A549 (cell line): Measurements from ENCODE around the gene CFAP99. TPM values are rescaled to one million over a fixed set of nuclear protein-coding genes. Genes with fewer than 3 reads are reported as not detected.

ENCODE experiments used
- ATAC-seq, 2 experiments: fragments of 200-7000 bp in 1 of 2; fragments of >200 bp in 1 of 2; cut with Nextera tagmentation in 1 of 2; cut with Tn5 transposase in 1 of 2; 3 replicates each; pipeline versions ENCODE4 v1.8.0 to v1.9.1; 2018 to 2020; ENCODE audit warnings: mild to moderate bottlenecking in 1 of 2, moderate library complexity in 1 of 2
- CTCF ChIA-PET: fragments of 300-600 bp; sonication (Branson Sonifier 250); formaldehyde crosslinking; extraction: SDS; loops from one replicate; lab custom pipeline; 2021; ENCODE audit warnings: antibody characterized with exemption, inconsistent platforms; lab: Yijun Ruan, JAX
- POLR2A ChIA-PET: fragments of 350-600 bp; formaldehyde crosslinking; extraction: SDS; loops from one replicate; lab custom pipeline; 2021; ENCODE audit warnings: antibody characterized with exemption, inconsistent platforms; lab: Yijun Ruan, JAX
- DNase-seq, 2 experiments: peaks; one replicate each; pipeline versions ENCODE4 v3.0.0 to v3.0.0-alpha.2; 2011 to 2016; ENCODE audit warnings: low read depth in 1 of 2, low spot score in 1 of 2
- FAIRE-seq: peaks from 2 replicates; lab custom pipeline; 2011; peaks lifted over from hg19 to GRCh38; lab: Jason Lieb, UNC
- H3K27ac ChIP-seq, 2 experiments: fragments of >200 bp; sonication (Bioruptor Twin); formaldehyde crosslinking; 3 replicates each; pipeline ENCODE4 v1.5.1; 2016 to 2017
- H3K4me1 ChIP-seq: fragments of >200 bp; sonication (Bioruptor Twin); formaldehyde crosslinking; 3 replicates; pipeline ENCODE4 v1.6.1; 2016
- H3K4me2 ChIP-seq: fragments of >200 bp; sonication (Bioruptor Twin); formaldehyde crosslinking; 3 replicates; pipeline ENCODE4 v1.6.1; 2016
- H3K4me3 ChIP-seq: fragments of >200 bp; sonication (Bioruptor Twin); formaldehyde crosslinking; 3 replicates; pipeline ENCODE4 v1.5.1; 2016
- H3K9me3 ChIP-seq: fragments of >200 bp; sonication (Bioruptor Twin); formaldehyde crosslinking; 3 replicates; pipeline ENCODE4 v1.6.1; 2016
- CEBPB ChIP-seq, 2 experiments: fragments of >200 bp in 1 of 2; sonication (Bioruptor Twin) in 1 of 2; formaldehyde crosslinking in 1 of 2; IDR thresholded peaks; 2 replicates each; pipeline ENCODE4 v1.6.1; 2012 to 2016
- CHD4 ChIP-seq: fragments of 200-600 bp; sonication (generic); IDR thresholded peaks from 2 replicates; pipeline ENCODE4 v1.6.1; 2016; ENCODE audit warnings: antibody characterized with exemption, mild to moderate bottlenecking, borderline replicate concordance
- EHMT2 ChIP-seq: fragments of 200-600 bp; sonication (generic); IDR thresholded peaks from 2 replicates; pipeline ENCODE4 v1.6.1; 2016; ENCODE audit warnings: antibody characterized with exemption, low read depth, mild to moderate bottlenecking, moderate library complexity
- FOSL2 ChIP-seq, 2 experiments: fragments of 450-650 bp in 1 of 2; fragments of >200 bp in 1 of 2; sonication (Bioruptor Twin) in 1 of 2; formaldehyde crosslinking; IDR thresholded peaks; 2 replicates each; pipeline versions ENCODE4 v1.5.0 to v1.6.1; 2016 to 2020; ENCODE audit warnings: mild to moderate bottlenecking in 1 of 2, moderate library complexity in 1 of 2
- GATA3 ChIP-seq: IDR thresholded peaks from 2 replicates; pipeline ENCODE4 v1.6.1; 2012; ENCODE audit warnings: borderline replicate concordance
- HEYL ChIP-seq: fragments of 250-450 bp; sonication (Bioruptor Pico); IDR thresholded peaks from 2 replicates; pipeline ENCODE4 v1.8.0; 2021; ENCODE audit warnings: mild to moderate bottlenecking, moderate library complexity
- HOXB13 ChIP-seq: fragments of 250-450 bp; sonication (Bioruptor Pico); IDR thresholded peaks from 2 replicates; pipeline ENCODE4 v1.5.0; 2020; ENCODE audit warnings: low read depth, mild to moderate bottlenecking, moderate library complexity
- JUNB ChIP-seq: fragments of >200 bp; sonication (Bioruptor Twin); formaldehyde crosslinking; IDR thresholded peaks from 2 replicates; pipeline ENCODE4 v1.6.1; 2016
- MAFK ChIP-seq: fragments of 450-650 bp; IDR thresholded peaks from 2 replicates; pipeline ENCODE4 v1.6.1; 2014; ENCODE audit not compliant: partially characterized antibody
- NPAS2 ChIP-seq: fragments of 250-450 bp; sonication (Bioruptor Pico); IDR thresholded peaks from 2 replicates; pipeline ENCODE4 v1.8.0; 2022; ENCODE audit warnings: mild to moderate bottlenecking, moderate library complexity, borderline replicate concordance
- NR3C1 ChIP-seq: fragments of >200 bp; sonication (Bioruptor Twin); formaldehyde crosslinking; IDR thresholded peaks from 3 replicates; pipeline ENCODE4 v1.6.1; 2017
- PHF8 ChIP-seq: fragments of 200-600 bp; sonication (generic); IDR thresholded peaks from 2 replicates; pipeline ENCODE4 v1.6.1; 2016; ENCODE audit warnings: low read depth, mild to moderate bottlenecking, antibody characterized with exemption, moderate library complexity, borderline replicate concordance
- POLR2AphosphoS2 ChIP-seq: conservative IDR thresholded peaks from 2 replicates; pipeline ENCODE4 v1.6.1; 2012; ENCODE audit warnings: low read length, improper control_type of control experiment, inconsistent platforms
- RCOR1 ChIP-seq: fragments of 150-350 bp; IDR thresholded peaks from 2 replicates; pipeline ENCODE4 v1.6.1; 2014; ENCODE audit warnings: antibody characterized with exemption, low read length, low read depth
- SMC3 ChIP-seq: fragments of >200 bp; sonication (Bioruptor Twin); formaldehyde crosslinking; IDR thresholded peaks from 3 replicates; pipeline ENCODE4 v1.6.1; 2018; ENCODE audit warnings: inconsistent platforms
- TFCP2L1 ChIP-seq: fragments of 250-450 bp; sonication (Bioruptor Pico); IDR thresholded peaks from 2 replicates; pipeline ENCODE4 v1.5.0; 2021; ENCODE audit warnings: mild to moderate bottlenecking
- ZFP36 ChIP-seq: fragments of 450-650 bp; IDR thresholded peaks from 2 replicates; pipeline ENCODE4 v1.6.1; 2014; ENCODE audit warnings: borderline replicate concordance; ENCODE audit not compliant: partially characterized antibody
- ZSCAN20 ChIP-seq: fragments of 250-450 bp; sonication (Bioruptor Pico); IDR thresholded peaks from 2 replicates; pipeline ENCODE4 v1.8.0; 2022; ENCODE audit warnings: mild to moderate bottlenecking, moderate library complexity
- WGBS: methylation state at CpG from one replicate; pipeline ENCODE4 v1.1.6; 2017; ENCODE audit errors: missing lambda C conversion rate; 5-methylcytosine and 5-hydroxymethylcytosine counted together
- polyA plus RNA-seq, 4 experiments: library from polyadenylated mRNA; depleted of rRNA in 3 of 4; stranded (reverse); fragments of >200 nt; fragmentation: RNase III in 1 of 4; extraction: RNeasy Plus Mini Kit Qiagen cat#74134 plus additional on column Dnase treatment in 1 of 4; gene quantifications; 2 replicates in 3 of 4; 3 replicates in 1 of 4; pipeline ENCODE4 v1.2.3, GENCODE V29; 2011 to 2017
- TF ChIP-seq, protein P1 (sequence below): fragments of 250-450 bp; sonication (Bioruptor Pico); IDR thresholded peaks from 2 replicates; pipeline ENCODE4 v1.5.0; 2020; ENCODE audit warnings: low read depth, mild to moderate bottlenecking, moderate library complexity
- TF ChIP-seq, protein P2 (sequence below): fragments of 450-650 bp; IDR thresholded peaks from 2 replicates; pipeline ENCODE4 v1.6.1; 2014; ENCODE audit warnings: antibody characterized with exemption
- TF ChIP-seq, protein P3 (sequence below): IDR thresholded peaks from 2 replicates; pipeline ENCODE4 v1.6.1; 2012
- TF ChIP-seq, protein P4 (sequence below): IDR thresholded peaks from 2 replicates; pipeline ENCODE4 v1.6.1; 2012
- TF ChIP-seq, protein P5 (sequence below): IDR thresholded peaks from 2 replicates; pipeline ENCODE4 v1.6.1; 2012; ENCODE audit warnings: low read depth, borderline replicate concordance
- TF ChIP-seq, protein P6 (sequence below): fragments of 250-450 bp; sonication (Bioruptor Pico); IDR thresholded peaks from 2 replicates; pipeline ENCODE4 v1.5.0; 2021; ENCODE audit warnings: mild to moderate bottlenecking, moderate library complexity, borderline replicate concordance

Gene CFAP99
- polyA plus RNA-seq, 2 of the 4 experiments (the other 2 are of a cell fraction) = 0.09 TPM; not detected in 1

DNA sequence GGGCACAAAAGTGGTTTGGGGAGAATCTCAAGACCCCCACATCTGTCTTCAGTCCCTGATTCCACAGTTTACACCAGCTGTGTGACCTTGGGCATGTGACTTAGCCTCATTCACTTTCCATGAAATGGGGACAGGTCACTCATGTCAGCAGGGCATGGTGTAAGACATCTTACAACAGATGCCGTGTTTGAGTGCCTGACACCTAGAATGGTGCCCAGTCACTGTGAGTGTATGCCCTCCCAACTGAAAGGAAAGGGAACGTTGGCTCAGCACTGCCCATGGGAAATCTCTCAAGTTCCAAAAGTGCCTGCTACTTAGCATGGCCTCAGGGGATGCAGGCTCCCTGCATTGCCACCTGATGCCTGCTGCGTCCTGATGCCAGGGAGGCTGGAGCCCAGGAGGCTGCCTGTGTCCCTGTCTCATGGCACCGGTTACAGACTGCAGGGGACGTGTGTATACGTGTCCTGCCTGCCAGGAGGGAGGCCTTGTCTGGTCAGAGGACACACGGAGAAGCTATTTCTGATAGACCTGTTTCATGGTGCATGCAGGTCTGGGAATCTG lies 82.4 kb downstream of the CFAP99 start:
- FAIRE-seq = no peak
- TF ChIP-seq, protein P1, sequence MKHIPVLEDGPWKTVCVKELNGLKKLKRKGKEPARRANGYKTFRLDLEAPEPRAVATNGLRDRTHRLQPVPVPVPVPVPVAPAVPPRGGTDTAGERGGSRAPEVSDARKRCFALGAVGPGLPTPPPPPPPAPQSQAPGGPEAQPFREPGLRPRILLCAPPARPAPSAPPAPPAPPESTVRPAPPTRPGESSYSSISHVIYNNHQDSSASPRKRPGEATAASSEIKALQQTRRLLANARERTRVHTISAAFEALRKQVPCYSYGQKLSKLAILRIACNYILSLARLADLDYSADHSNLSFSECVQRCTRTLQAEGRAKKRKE = no peak
- TF ChIP-seq, protein P2, sequence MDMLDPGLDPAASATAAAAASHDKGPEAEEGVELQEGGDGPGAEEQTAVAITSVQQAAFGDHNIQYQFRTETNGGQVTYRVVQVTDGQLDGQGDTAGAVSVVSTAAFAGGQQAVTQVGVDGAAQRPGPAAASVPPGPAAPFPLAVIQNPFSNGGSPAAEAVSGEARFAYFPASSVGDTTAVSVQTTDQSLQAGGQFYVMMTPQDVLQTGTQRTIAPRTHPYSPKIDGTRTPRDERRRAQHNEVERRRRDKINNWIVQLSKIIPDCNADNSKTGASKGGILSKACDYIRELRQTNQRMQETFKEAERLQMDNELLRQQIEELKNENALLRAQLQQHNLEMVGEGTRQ = no peak
- TF ChIP-seq MAFK = no peak
- no peak for TF ChIP-seq EHMT2
- no peak for TF ChIP-seq CHD4
- TF ChIP-seq, protein P3, sequence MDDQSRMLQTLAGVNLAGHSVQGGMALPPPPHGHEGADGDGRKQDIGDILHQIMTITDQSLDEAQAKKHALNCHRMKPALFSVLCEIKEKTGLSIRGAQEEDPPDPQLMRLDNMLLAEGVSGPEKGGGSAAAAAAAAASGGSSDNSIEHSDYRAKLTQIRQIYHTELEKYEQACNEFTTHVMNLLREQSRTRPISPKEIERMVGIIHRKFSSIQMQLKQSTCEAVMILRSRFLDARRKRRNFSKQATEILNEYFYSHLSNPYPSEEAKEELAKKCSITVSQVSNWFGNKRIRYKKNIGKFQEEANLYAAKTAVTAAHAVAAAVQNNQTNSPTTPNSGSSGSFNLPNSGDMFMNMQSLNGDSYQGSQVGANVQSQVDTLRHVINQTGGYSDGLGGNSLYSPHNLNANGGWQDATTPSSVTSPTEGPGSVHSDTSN = no peak
- no peak for TF ChIP-seq GATA3
- no peak for TF ChIP-seq POLR2AphosphoS2
- no peak for TF ChIP-seq ZFP36
- TF ChIP-seq HEYL (CRISPR knock-in tag) = no peak
- no peak for TF ChIP-seq SMC3
- TF ChIP-seq NPAS2 = no peak
- TF ChIP-seq NR3C1 = no peak
- TF ChIP-seq CEBPB (IDR thresholded peaks at IDR 0.05) = no peak
- TF ChIP-seq PHF8 = no peak
- TF ChIP-seq, protein P4, sequence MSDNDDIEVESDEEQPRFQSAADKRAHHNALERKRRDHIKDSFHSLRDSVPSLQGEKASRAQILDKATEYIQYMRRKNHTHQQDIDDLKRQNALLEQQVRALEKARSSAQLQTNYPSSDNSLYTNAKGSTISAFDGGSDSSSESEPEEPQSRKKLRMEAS = no peak
- TF ChIP-seq, protein P5, sequence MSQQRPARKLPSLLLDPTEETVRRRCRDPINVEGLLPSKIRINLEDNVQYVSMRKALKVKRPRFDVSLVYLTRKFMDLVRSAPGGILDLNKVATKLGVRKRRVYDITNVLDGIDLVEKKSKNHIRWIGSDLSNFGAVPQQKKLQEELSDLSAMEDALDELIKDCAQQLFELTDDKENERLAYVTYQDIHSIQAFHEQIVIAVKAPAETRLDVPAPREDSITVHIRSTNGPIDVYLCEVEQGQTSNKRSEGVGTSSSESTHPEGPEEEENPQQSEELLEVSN = no peak
- no peak for TF ChIP-seq RCOR1
- TF ChIP-seq, all 56 proteins: peak for 0

DNA sequence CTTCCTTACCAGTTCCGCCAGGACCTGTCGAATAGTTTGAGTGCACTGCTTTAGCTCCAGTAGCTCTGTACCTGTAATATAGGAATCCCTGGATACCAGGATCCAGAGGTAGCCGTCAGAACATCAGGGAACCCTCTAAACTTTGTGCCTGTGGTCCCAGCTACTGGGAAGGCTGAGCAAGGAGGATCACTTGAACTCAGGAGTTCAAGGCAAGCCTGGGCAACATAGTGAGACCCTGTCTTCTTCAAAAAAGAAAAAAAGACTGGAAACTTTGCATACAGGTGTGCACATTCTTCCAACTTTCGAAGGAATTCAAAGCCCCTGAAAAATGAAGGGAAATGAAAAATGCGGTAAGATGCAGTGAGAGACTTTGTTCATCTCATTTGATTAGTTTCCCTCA lies 85.1 kb downstream of the CFAP99 start:
- Histone ChIP-seq H3K27ac (no peak overlapping the region), H3K9me3 (no peaks in the 10 kb centered on the region), H3K4me3 (no peak overlapping the region), H3K4me1 (no peaks in the 10 kb centered on the region), H3K4me2 (no peak overlapping the region)
- no peak for ATAC-seq
- TF ChIP-seq HOXB13 (no peak), POLR2AphosphoS2 (no peak)
- CTCF ChIA-PET = no interaction called here
- no peak for DNase-seq
- FAIRE-seq = no peak
- POLR2A ChIA-PET = no interaction called here
- 93% methylated on average over 5 of the region's 5 CpGs for WGBS

More for the DNA sequence above, 82.4 kb downstream of the CFAP99 start:
- no peak overlapping the region for H3K4me3 ChIP-seq
- H3K4me1 ChIP-seq = no peaks in the 10 kb centered on the region
- WGBS = 92% methylated on average over 4 of the region's 7 CpGs
- no peak overlapping the region for H3K27ac ChIP-seq
- ATAC-seq (no peak), DNase-seq (no peak)
- CTCF ChIA-PET = no interaction called here
- H3K4me2 ChIP-seq = no peak overlapping the region
- POLR2A ChIA-PET = no interaction called here
- H3K9me3 ChIP-seq = no peaks in the 10 kb centered on the region

DNA sequence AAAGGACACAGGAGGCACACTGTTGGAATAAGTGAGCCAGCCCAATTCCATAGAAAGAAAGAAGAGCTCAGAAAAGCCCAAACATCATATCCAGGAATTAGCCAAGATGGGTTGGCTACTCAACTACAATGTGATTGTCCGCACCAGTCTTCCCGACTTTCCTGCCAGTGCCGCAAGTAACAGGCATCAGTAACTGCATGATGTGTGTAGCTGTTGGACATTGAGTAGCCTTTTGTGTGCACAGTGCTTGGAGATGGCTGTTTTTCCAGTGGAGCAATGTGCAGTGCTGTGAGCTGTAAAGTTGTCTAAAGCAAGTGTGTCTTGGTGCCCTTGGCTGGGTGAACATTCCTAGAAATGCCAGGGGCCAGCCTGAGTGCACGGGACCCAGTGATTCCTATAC lies 88.5 kb downstream of the CFAP99 start:
- ATAC-seq = no peak; a peak in 2 of 6 replicates
- POLR2A ChIA-PET = no interaction called here
- no peak overlapping the region for H3K4me2 ChIP-seq
- H3K9me3 ChIP-seq = no peaks in the 10 kb centered on the region
- no peaks in the 10 kb centered on the region for H3K4me1 ChIP-seq
- no peak overlapping the region for H3K27ac ChIP-seq
- H3K4me3 ChIP-seq = no peak overlapping the region
- FAIRE-seq = no peak
- CTCF ChIA-PET = interaction anchor here (0.9 kb wide), 1 partner anchor 9 kb away, joined by 3 read pairs; no protein-coding TSS in a partner anchor
- no peak for DNase-seq
- WGBS = 96% methylated on average over 4 of the region's 4 CpGs
- TF ChIP-seq, protein P2 = no peak
- no peak for TF ChIP-seq ZSCAN20
- no peak for TF ChIP-seq JUNB
- no peak for TF ChIP-seq EHMT2
- TF ChIP-seq, protein P6, sequence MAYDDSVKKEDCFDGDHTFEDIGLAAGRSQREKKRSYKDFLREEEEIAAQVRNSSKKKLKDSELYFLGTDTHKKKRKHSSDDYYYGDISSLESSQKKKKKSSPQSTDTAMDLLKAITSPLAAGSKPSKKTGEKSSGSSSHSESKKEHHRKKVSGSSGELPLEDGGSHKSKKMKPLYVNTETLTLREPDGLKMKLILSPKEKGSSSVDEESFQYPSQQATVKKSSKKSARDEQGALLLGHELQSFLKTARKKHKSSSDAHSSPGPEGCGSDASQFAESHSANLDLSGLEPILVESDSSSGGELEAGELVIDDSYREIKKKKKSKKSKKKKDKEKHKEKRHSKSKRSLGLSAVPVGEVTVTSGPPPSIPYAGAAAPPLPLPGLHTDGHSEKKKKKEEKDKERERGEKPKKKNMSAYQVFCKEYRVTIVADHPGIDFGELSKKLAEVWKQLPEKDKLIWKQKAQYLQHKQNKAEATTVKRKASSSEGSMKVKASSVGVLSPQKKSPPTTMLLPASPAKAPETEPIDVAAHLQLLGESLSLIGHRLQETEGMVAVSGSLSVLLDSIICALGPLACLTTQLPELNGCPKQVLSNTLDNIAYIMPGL (CRISPR knock-in tag) = no peak
- no peak for TF ChIP-seq TFCP2L1 (CRISPR knock-in tag)
- TF ChIP-seq PHF8 = no peak
- TF ChIP-seq FOSL2 (IDR thresholded peaks at IDR 0.05) = no peak
- TF ChIP-seq FOSL2 (CRISPR knock-in tag; IDR thresholded peaks at IDR 0.05) = no peak
- TF ChIP-seq, protein P1 = no peak
- no peak for TF ChIP-seq MAFK
- no peak for TF ChIP-seq CHD4
- no peak for TF ChIP-seq NPAS2
